ENCODE measurements around the gene NAP1L4.

DNA sequence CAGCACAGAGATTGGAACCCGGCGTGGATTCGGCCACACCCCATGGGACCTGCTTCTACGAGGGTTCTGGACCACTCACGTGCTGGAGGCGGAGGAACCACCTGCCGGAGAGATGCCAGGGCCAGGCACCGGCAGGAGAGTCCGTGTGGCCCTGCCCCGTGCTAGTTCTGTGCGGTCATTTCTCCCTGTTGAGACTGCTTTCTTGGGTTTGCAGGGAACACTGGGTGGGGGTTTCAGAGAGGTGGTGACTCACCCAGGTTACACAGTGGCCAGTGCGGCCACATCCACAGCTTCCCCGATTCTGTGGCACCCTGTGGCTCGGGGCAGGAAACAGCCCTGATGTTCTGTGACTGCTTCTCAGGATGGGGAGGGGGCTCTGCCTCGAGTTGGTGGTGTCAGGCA lies 59.3 kb downstream of the NAP1L4 start:
- TF ChIP-seq, protein P1, sequence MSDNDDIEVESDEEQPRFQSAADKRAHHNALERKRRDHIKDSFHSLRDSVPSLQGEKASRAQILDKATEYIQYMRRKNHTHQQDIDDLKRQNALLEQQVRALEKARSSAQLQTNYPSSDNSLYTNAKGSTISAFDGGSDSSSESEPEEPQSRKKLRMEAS (IDR thresholded peaks at IDR 0.05; ENCODE audit: low read depth, low read length) = no peak
- no peak for TF ChIP-seq POLR2A (IDR thresholded peaks at IDR 0.05; ENCODE audit: extremely low read depth, insufficient read length)
